GM19099 (cell line): ENCODE results near the gene CDH22.

Source experiments
- POLR2A ChIP-seq: IDR thresholded peaks from 3 replicates; pipeline ENCODE4 v1.6.1; 2011; ENCODE audit warnings: low read depth; ENCODE audit not compliant: insufficient read length; ENCODE audit errors: extremely low read depth

Gene CDH22

GRCh38 chr20:46150943-46151342 lies 157.4 kb downstream of the CDH22 start:
- TF ChIP-seq POLR2A = no peak

DNA sequence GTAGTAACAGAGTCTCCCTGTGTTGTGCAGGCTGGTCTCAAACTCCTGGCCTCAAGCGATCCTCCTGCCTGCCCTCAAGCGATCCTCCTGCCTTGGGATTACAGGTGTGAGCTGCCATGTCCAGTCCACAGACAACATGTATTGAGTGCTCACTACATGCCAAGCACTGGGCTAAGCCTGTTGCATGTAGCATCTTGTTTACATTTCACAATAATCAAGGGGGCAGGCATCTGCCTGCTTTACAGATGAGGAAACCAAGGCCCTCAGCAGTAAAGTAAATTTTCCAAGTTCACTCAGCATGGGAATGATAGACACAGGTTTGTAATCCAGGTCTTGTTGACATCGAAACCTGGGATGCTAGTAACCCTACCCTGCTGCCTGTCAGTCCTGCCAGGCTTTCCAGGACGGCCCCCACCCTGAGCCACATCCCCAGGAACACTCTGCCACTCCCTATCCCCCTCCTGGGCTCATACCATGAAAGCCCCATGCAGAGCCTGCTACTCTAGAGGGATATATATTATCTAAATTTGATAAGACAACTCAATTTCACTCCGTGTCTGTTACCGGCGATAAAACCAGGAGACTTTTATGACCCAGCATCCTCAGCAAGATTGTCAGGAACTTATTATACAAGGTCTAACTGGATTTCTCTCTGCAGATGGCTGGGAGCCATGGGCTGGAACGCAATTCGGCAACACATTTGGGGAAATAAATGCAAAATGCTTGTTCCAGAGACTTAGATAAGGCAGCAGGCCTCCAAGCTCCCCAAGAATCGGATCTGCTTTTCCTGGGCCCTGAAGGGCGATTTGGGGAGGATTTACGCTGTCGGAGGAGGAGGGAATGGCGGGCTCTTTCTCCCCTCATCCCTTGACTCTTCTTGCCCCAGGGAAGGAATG lies 159.7 kb downstream of the CDH22 start:
- no peak for TF ChIP-seq POLR2A

- TF ChIP-seq POLR2A = no peak
Observed at GRCh38 chr20:46145713-46146112, 162.6 kb downstream of the CDH22 start.

DNA sequence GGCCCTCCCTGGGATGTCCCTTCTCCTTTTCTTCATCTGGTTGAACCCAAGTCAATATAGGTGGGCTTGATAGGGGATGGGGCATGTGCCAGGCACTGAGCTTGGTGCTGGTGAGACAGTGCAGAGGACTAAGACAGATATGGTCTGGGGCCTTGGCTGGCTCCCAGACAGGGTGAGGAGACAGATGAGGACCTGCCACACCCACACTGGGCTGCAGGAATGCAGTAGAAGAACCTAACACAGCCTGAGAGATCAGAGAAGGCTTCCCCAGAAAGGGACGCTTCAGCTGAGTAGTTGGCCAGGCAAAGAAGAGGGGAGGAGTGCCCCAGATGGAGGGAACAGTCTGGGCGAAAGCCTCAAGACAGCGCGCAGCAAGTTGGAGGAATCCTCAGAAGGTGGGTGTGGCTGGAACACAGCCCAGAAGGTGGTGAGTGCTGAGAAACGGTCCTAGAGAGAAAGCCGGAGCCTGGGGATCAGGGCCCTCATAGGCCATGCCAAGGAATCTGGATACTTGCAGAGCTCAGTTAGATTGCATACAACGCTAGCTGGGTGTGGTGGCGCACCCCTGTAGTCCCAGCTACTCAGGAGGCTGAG lies 163.8 kb downstream of the CDH22 start:
- TF ChIP-seq POLR2A = no peak

DNA sequence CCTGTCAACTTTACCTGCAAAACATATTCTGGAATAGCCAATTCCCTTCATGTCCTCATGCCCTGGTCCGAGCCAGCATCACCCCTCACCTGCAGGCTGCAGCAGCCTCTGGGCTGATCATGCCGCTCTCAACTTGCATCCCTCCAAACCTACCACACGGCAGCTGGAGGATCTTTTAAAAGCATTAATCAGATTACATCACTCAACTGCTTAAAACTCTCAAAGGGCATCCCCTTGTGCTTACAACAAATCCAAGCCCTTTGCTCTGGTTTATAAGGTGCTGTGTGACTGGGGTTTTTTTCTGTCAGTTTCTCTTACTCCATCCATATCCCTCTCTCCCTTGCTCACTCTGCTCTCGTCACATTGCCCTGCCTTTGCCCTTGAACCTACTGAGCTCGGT lies 166.2 kb downstream of the CDH22 start:
- TF ChIP-seq POLR2A = no peak

- no peak for TF ChIP-seq POLR2A
Observed at GRCh38 chr20:46139908-46140482, 168.3 kb downstream of the CDH22 start.

- no peak for TF ChIP-seq POLR2A
Observed at GRCh38 chr20:46139266-46139889, 168.9 kb downstream of the CDH22 start.

- no peak for TF ChIP-seq POLR2A
Observed at GRCh38 chr20:46137816-46138215, 170.5 kb downstream of the CDH22 start.

DNA sequence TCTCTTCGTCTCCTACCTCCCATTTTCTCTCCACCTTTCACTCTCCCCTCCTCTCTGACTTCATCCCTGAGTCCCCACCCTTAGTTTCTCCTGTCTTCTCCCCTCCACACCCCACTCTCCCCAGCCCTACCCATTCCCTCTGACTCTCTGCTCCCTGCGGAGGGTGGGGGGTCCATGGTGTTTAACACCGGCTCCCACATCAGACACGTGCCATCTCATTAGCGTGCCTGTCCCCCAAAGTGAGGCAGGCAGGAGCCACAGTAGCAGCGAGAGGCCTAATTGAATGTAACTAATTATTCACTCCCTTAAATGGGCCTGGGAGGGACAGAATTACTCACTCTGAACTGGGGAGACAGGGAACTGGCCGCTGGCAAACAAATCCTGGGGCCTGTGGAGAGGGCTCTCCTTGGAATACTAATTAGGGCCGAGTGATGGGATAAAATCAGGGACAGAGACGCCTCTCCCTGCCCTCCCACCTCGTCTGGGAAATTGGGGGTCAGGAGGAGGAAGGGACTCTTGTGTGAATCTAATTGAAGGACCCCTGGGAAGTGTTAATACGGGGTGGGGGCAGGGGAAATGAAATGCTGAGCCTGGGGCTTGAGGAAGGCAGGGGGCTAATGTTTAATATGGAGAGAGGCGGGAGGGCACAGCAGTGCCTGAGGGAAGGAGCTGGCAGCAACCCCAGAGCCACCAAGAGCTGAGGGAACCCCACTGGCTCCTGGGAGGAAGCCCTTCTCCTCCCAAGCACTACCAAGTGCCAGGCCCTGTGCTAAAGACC lies 172.3 kb downstream of the CDH22 start:
- no peak for TF ChIP-seq POLR2A

GRCh38 chr20:46134716-46135115 lies 173.6 kb downstream of the CDH22 start:
- TF ChIP-seq POLR2A = no peak

DNA sequence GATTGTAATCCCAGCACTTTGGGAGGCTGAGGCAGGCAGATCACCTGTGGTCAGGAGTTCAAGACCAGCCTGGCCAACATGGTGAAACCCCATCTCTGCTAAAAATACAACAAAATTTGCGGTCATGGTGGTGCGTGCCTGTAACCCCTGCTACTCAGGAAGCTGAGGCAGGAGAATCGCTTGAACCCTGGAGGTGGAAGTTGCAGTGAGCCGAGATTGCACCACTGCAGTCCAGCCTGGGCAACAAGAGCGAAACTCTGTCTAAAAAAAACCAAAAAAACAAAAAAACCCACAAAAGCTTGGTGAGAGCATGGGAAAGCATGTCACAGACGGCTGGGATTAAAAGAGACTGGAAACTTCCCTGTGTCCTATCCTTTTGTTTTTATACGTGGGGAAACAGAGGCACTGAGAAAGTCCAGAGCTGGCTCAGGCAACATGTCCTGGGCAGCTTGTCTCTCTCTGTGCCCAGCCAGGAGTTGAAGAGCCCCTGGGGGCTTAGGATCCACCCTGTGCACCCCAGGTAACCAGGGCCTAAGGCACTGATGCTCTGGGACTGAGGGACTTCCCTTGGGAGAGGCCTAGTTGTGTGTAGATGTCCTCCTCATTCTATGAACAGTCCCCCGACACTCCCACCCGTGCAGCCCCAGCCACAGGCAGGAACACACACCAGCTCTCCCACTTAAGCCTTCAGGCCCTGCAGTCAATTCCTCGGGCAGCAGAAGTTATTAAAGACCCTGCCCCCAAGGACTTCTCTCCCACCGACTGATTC lies 174.2 kb downstream of the CDH22 start:
- TF ChIP-seq POLR2A = peak; percentile 8

DNA sequence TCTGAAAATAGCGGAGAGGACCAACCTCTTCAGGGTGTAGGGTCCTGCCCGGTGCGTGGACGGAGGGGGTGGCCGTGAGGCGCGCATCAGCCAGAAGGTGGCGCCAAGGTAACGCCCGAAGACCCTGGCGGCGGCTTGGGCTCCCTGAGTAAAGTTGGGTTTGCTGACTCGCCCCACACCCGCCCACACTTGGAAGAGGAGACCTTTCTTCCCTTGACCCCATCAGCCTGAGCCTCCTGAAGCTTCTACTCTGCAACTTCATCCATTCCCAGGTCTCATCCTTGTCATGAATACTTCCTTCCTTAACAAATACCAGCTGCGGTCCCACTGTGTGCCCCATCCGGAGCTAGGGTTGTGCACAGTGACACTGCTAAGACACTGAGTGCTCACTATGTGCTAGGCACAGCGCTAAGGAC lies 175.6 kb downstream of the CDH22 start:
- TF ChIP-seq POLR2A = no peak

DNA sequence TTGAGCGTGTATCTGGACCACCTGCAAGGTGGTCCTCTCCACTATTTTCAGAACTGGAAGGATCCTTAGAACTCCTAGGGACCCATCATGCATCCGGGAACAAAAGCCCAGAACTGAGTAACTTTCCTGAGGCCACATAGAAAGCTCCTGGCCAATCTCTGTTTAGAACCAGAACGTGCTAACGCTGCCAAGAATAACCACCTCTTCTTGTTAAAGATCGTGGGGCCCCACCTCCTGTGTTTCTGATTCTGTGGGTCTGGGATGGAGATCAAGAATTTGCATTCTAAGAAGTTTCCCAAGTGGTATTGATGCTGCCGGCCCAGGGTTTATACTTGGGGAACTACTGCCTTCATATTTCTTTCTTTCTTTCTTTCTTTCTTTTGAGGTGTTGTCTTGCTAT lies 176.9 kb downstream of the CDH22 start:
- TF ChIP-seq POLR2A = peak; percentile 27

GRCh38 chr20:46130534-46130933 lies 177.8 kb downstream of the CDH22 start:
- no peak for TF ChIP-seq POLR2A
